Measurements from ENCODE around the gene BAK1.

BAK1 gene

DNA sequence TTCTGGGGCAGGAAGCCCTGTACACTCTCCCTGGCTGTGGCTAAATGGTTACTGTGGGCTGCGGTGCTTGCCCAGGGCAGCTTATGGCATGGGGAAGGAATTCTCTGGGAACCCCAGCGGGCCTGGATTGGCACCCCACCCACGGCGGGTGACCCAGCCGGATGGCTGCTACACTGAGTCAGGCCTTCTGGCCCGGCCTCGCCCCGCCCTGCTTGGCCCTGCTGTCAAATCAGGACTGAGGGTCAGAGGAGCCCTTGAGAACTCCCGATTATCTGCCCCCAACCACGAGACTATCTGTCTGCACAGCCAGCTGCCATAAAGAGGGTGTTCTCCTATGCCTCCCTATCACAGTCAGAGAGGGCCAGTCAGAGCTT lies 33.7 kb upstream of the BAK1 start:
- no peak overlapping the region for H3K27ac ChIP-seq (ENCODE audit: insufficient read depth in 1 of 2, low read depth in 1 of 2, low read length in 2 of 2, poor library complexity in 1 of 2, severe bottlenecking in 2 of 2)
- DNase-seq, result no peak
- peaks cover 0 to 4% (median 1%) of the 10 kb centered on the region in 4 experiments for H3K4me1 ChIP-seq (ENCODE audit: control extremely low read depth in 1 of 4, control insufficient read depth in 4 of 4, insufficient read depth in 4 of 4, low read length in 3 of 4)
- ChIA-PET POLR2A (no interaction called here), CTCF (interaction anchor here (0.5 to 2.4 kb wide), 6 partner anchors 10 to 1345 kb away, joined by 3 to 7 read pairs (median 3); no protein-coding TSS in a partner anchor)
- H3K4me3 ChIP-seq (ENCODE audit: control insufficient read depth in 1 of 7, extremely low read depth in 1 of 7, insufficient read depth in 4 of 7, low read depth in 2 of 7, low read length in 6 of 7), result no peak overlapping the region
- H3K9me3 ChIP-seq (ENCODE audit: control extremely low read depth in 1 of 5, control insufficient read depth in 4 of 5, insufficient read depth in 2 of 5, low read depth in 1 of 5, low read length in 4 of 5), result peaks cover 0 to 7% (median 0%) of the 10 kb centered on the region in 5 experiments
- H3K27me3 ChIP-seq (replicated peaks in 2 of 5; ENCODE audit: control insufficient read depth in 4 of 5, insufficient read depth in 5 of 5, low read length in 4 of 5), result no peaks in the 10 kb centered on the region
- 92% methylated on average over 5 of the region's 10 CpGs for WGBS (ENCODE audit: insufficient coverage)
- H3K36me3 ChIP-seq (ENCODE audit: control insufficient read depth in 4 of 4, insufficient read depth in 4 of 4, low read length in 3 of 4), result no peaks in the 10 kb centered on the region

- no peaks in the 10 kb centered on the region for H3K36me3 ChIP-seq (ENCODE audit: control insufficient read depth in 4 of 4, insufficient read depth in 4 of 4, low read length in 3 of 4)
- 86% methylated on average over 5 of the region's 8 CpGs for WGBS (ENCODE audit: insufficient coverage)
- CTCF ChIA-PET, result interaction anchor here (0.6 to 1.1 kb wide), 2 partner anchors 25 to 62 kb away, joined by 3 read pairs; no protein-coding TSS in a partner anchor
Observed at GRCh38 chr6:33613146-33613794, 33.2 kb upstream of the BAK1 start.

DNA sequence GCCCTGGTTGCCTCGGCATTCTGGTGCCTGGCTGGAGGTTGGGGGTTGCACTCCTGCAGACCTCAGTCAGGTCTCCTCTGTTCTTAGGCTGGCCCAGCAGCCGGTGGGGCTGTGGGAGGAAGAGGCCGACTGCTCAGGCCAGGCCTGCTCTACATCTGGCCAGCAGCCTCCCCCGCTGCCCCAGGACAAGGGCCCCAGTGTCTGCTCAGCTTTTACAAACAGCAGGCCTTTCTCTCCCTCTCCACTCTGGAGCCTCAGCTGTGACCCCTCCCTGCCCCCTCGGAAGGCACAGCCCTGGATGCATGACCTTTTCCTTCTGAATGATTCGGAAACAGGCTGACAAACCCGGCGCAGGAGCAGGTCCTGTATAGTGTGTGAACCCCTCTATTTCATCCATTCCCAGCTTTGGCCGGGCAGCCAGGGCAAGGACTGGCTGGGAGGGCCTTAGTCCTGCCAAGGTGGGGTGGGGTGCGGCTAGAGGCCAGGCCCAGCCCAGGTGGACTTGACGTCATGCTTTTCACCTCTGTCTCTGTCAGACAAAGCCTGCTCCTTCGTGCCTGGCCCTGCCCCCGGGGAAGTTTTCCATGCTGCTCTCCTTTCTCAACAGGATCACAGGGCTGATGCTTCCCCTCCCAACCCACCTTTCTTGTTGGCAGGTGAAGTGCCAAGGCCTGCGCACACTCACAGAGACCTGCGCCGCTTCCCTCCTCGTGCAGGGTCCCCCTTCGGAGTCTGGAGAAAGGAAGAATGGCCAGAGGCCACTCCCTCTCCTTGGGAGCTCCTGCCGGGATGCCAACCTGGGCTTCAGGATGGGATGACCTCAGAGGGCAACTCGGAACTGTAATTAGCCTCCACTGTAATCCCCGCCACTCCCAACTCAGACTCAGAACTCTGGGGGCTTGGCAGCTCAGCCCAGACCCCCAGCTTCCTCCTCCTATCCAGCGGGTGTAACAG lies 31.0 kb upstream of the BAK1 start:
- ChIA-PET CTCF (interaction anchor here (1.2 to 1.5 kb wide), 3 partner anchors 21 to 91 kb away, joined by 5 to 7 read pairs (median 7); no protein-coding TSS in a partner anchor), POLR2A (no interaction called here)
- Histone ChIP-seq H3K36me3 (ENCODE audit: control insufficient read depth in 4 of 4, insufficient read depth in 4 of 4, low read length in 3 of 4) (no peaks in the 10 kb centered on the region), H3K9me3 (ENCODE audit: control extremely low read depth in 1 of 5, control insufficient read depth in 4 of 5, insufficient read depth in 2 of 5, low read depth in 1 of 5, low read length in 4 of 5) (peaks cover 0 to 7% (median 0%) of the 10 kb centered on the region in 5 experiments), H3K4me3 (ENCODE audit: control insufficient read depth in 1 of 7, extremely low read depth in 1 of 7, insufficient read depth in 4 of 7, low read depth in 2 of 7, low read length in 6 of 7) (no peak overlapping the region), H3K27me3 (replicated peaks in 2 of 5; ENCODE audit: control insufficient read depth in 4 of 5, insufficient read depth in 5 of 5, low read length in 4 of 5) (no peaks in the 10 kb centered on the region), H3K4me1 (ENCODE audit: control extremely low read depth in 1 of 4, control insufficient read depth in 4 of 4, insufficient read depth in 4 of 4, low read length in 3 of 4) (peaks cover 0 to 6% (median 1%) of the 10 kb centered on the region in 4 experiments), H3K27ac (ENCODE audit: insufficient read depth in 1 of 2, low read depth in 1 of 2, low read length in 2 of 2, poor library complexity in 1 of 2, severe bottlenecking in 2 of 2) (no peak overlapping the region)
- WGBS (ENCODE audit: insufficient coverage), result over 99% methylated on average over 17 of the region's 22 CpGs
- DNase-seq, result no peak

More at GRCh38 chr6:33613146-33613794, 33.2 kb upstream of the BAK1 start:
- Histone ChIP-seq H3K4me3 (ENCODE audit: control insufficient read depth in 1 of 7, extremely low read depth in 1 of 7, insufficient read depth in 4 of 7, low read depth in 2 of 7, low read length in 6 of 7) (no peak overlapping the region), H3K4me1 (ENCODE audit: control extremely low read depth in 1 of 4, control insufficient read depth in 4 of 4, insufficient read depth in 4 of 4, low read length in 3 of 4) (peaks cover 0 to 6% (median 1%) of the 10 kb centered on the region in 4 experiments), H3K9me3 (ENCODE audit: control extremely low read depth in 1 of 5, control insufficient read depth in 4 of 5, insufficient read depth in 2 of 5, low read depth in 1 of 5, low read length in 4 of 5) (peaks cover 0 to 7% (median 0%) of the 10 kb centered on the region in 5 experiments), H3K27ac (ENCODE audit: insufficient read depth in 1 of 2, low read depth in 1 of 2, low read length in 2 of 2, poor library complexity in 1 of 2, severe bottlenecking in 2 of 2) (no peak overlapping the region), H3K27me3 (replicated peaks in 2 of 5; ENCODE audit: control insufficient read depth in 4 of 5, insufficient read depth in 5 of 5, low read length in 4 of 5) (no peaks in the 10 kb centered on the region)
- DNase-seq, result no peak
- POLR2A ChIA-PET, result no interaction called here

GRCh38 chr6:33610067-33610466 lies 30.0 kb upstream of the BAK1 start:
- no peak overlapping the region for H3K27ac ChIP-seq (ENCODE audit: insufficient read depth in 1 of 2, low read depth in 1 of 2, low read length in 2 of 2, poor library complexity in 1 of 2, severe bottlenecking in 2 of 2)
- H3K36me3 ChIP-seq (ENCODE audit: control insufficient read depth in 4 of 4, insufficient read depth in 4 of 4, low read length in 3 of 4), result no peaks in the 10 kb centered on the region
- peaks cover 0 to 7% (median 0%) of the 10 kb centered on the region in 5 experiments for H3K9me3 ChIP-seq (ENCODE audit: control extremely low read depth in 1 of 5, control insufficient read depth in 4 of 5, insufficient read depth in 2 of 5, low read depth in 1 of 5, low read length in 4 of 5)
- no peak overlapping the region for H3K4me3 ChIP-seq (ENCODE audit: control insufficient read depth in 1 of 7, extremely low read depth in 1 of 7, insufficient read depth in 4 of 7, low read depth in 2 of 7, low read length in 6 of 7)
- H3K27me3 ChIP-seq (replicated peaks in 2 of 5; ENCODE audit: control insufficient read depth in 4 of 5, insufficient read depth in 5 of 5, low read length in 4 of 5), result no peaks in the 10 kb centered on the region
- peaks cover 0 to 6% (median 1%) of the 10 kb centered on the region in 4 experiments for H3K4me1 ChIP-seq (ENCODE audit: control extremely low read depth in 1 of 4, control insufficient read depth in 4 of 4, insufficient read depth in 4 of 4, low read length in 3 of 4)
- DNase-seq, result no peak
- WGBS (ENCODE audit: insufficient coverage), result 88% methylated on average over 4 of the region's 4 CpGs
- CTCF ChIA-PET, result no interaction called here
- POLR2A ChIA-PET, result no interaction called here

- ChIA-PET POLR2A (no interaction called here), CTCF (no interaction called here)
- Histone ChIP-seq H3K27ac (ENCODE audit: insufficient read depth in 1 of 2, low read depth in 1 of 2, low read length in 2 of 2, poor library complexity in 1 of 2, severe bottlenecking in 2 of 2) (no peak overlapping the region), H3K4me1 (ENCODE audit: control extremely low read depth in 1 of 4, control insufficient read depth in 4 of 4, insufficient read depth in 4 of 4, low read length in 3 of 4) (peaks cover 0 to 6% (median 1%) of the 10 kb centered on the region in 4 experiments), H3K27me3 (replicated peaks in 2 of 5; ENCODE audit: control insufficient read depth in 4 of 5, insufficient read depth in 5 of 5, low read length in 4 of 5) (no peaks in the 10 kb centered on the region), H3K9me3 (ENCODE audit: control extremely low read depth in 1 of 5, control insufficient read depth in 4 of 5, insufficient read depth in 2 of 5, low read depth in 1 of 5, low read length in 4 of 5) (peaks cover 0 to 7% (median 0%) of the 10 kb centered on the region in 5 experiments), H3K4me3 (ENCODE audit: control insufficient read depth in 1 of 7, extremely low read depth in 1 of 7, insufficient read depth in 4 of 7, low read depth in 2 of 7, low read length in 6 of 7) (no peak overlapping the region), H3K36me3 (ENCODE audit: control insufficient read depth in 4 of 4, insufficient read depth in 4 of 4, low read length in 3 of 4) (no peaks in the 10 kb centered on the region)
- no peak for DNase-seq
- WGBS (ENCODE audit: insufficient coverage), result 100% methylated on average over 2 of the region's 6 CpGs
Observed at GRCh38 chr6:33609528-33609927, 29.5 kb upstream of the BAK1 start.

- Histone ChIP-seq H3K27me3 (replicated peaks in 2 of 5; ENCODE audit: control insufficient read depth in 4 of 5, insufficient read depth in 5 of 5, low read length in 4 of 5) (no peaks in the 10 kb centered on the region), H3K27ac (ENCODE audit: insufficient read depth in 1 of 2, low read depth in 1 of 2, low read length in 2 of 2, poor library complexity in 1 of 2, severe bottlenecking in 2 of 2) (no peak overlapping the region), H3K4me3 (ENCODE audit: control insufficient read depth in 1 of 7, extremely low read depth in 1 of 7, insufficient read depth in 4 of 7, low read depth in 2 of 7, low read length in 6 of 7) (no peak overlapping the region), H3K4me1 (ENCODE audit: control extremely low read depth in 1 of 4, control insufficient read depth in 4 of 4, insufficient read depth in 4 of 4, low read length in 3 of 4) (peaks cover 0 to 6% (median 1%) of the 10 kb centered on the region in 4 experiments), H3K36me3 (ENCODE audit: control insufficient read depth in 4 of 4, insufficient read depth in 4 of 4, low read length in 3 of 4) (no peaks in the 10 kb centered on the region), H3K9me3 (ENCODE audit: control extremely low read depth in 1 of 5, control insufficient read depth in 4 of 5, insufficient read depth in 2 of 5, low read depth in 1 of 5, low read length in 4 of 5) (peaks cover 0 to 7% (median 0%) of the 10 kb centered on the region in 5 experiments)
- POLR2A ChIA-PET, result no interaction called here
- CTCF ChIA-PET, result interaction anchor here (1.9 kb wide), 1 partner anchor 22 kb away, joined by 11 read pairs; no protein-coding TSS in a partner anchor
- WGBS (ENCODE audit: insufficient coverage), result no CpG with 5 or more reads among the region's 3 CpGs
- DNase-seq, result no peak
Observed at GRCh38 chr6:33609019-33609418, 28.9 kb upstream of the BAK1 start.

Data from common myeloid progenitor, CD34-positive (primary cell).